A549 (cell line): Measurements from ENCODE around the gene NUMB. TPM values are rescaled to one million over a fixed set of nuclear protein-coding genes. Genes with fewer than 3 reads are reported as not detected.
"Not testable (repeated sequence)": the region's sequence is repeated elsewhere in the genome, so short reads cannot be mapped to it uniquely, and the experiment has no call there.

ENCODE experiments used
- ATAC-seq, 2 experiments: fragments of 200-7000 bp in 1 of 2; fragments of >200 bp in 1 of 2; cut with Nextera tagmentation in 1 of 2; cut with Tn5 transposase in 1 of 2; 3 replicates each; pipeline versions ENCODE4 v1.8.0 to v1.9.1; 2018 to 2020; ENCODE audit warnings: mild to moderate bottlenecking in 1 of 2, moderate library complexity in 1 of 2
- CTCF ChIA-PET: fragments of 300-600 bp; sonication (Branson Sonifier 250); formaldehyde crosslinking; extraction: SDS; loops from one replicate; lab custom pipeline; 2021; ENCODE audit warnings: antibody characterized with exemption, inconsistent platforms; lab: Yijun Ruan, JAX
- POLR2A ChIA-PET: fragments of 350-600 bp; formaldehyde crosslinking; extraction: SDS; loops from one replicate; lab custom pipeline; 2021; ENCODE audit warnings: antibody characterized with exemption, inconsistent platforms; lab: Yijun Ruan, JAX
- DNase-seq, 2 experiments: peaks; one replicate each; pipeline versions ENCODE4 v3.0.0 to v3.0.0-alpha.2; 2011 to 2016; ENCODE audit warnings: low read depth in 1 of 2, low spot score in 1 of 2
- FAIRE-seq: peaks from 2 replicates; lab custom pipeline; 2011; peaks lifted over from hg19 to GRCh38; lab: Jason Lieb, UNC
- H3K27ac ChIP-seq, 2 experiments: fragments of >200 bp; sonication (Bioruptor Twin); formaldehyde crosslinking; 3 replicates each; pipeline ENCODE4 v1.5.1; 2016 to 2017
- H3K4me1 ChIP-seq: fragments of >200 bp; sonication (Bioruptor Twin); formaldehyde crosslinking; 3 replicates; pipeline ENCODE4 v1.6.1; 2016
- H3K4me2 ChIP-seq: fragments of >200 bp; sonication (Bioruptor Twin); formaldehyde crosslinking; 3 replicates; pipeline ENCODE4 v1.6.1; 2016
- H3K4me3 ChIP-seq: fragments of >200 bp; sonication (Bioruptor Twin); formaldehyde crosslinking; 3 replicates; pipeline ENCODE4 v1.5.1; 2016
- H3K9me3 ChIP-seq: fragments of >200 bp; sonication (Bioruptor Twin); formaldehyde crosslinking; 3 replicates; pipeline ENCODE4 v1.6.1; 2016
- CHD2 ChIP-seq: fragments of 150-350 bp; IDR thresholded peaks from 2 replicates; pipeline ENCODE4 v1.6.1; 2014; ENCODE audit warnings: low read length; ENCODE audit not compliant: partially characterized antibody
- CHD4 ChIP-seq: fragments of 200-600 bp; sonication (generic); IDR thresholded peaks from 2 replicates; pipeline ENCODE4 v1.6.1; 2016; ENCODE audit warnings: antibody characterized with exemption, mild to moderate bottlenecking, borderline replicate concordance
- CTCF ChIP-seq: fragments of >200 bp; sonication (Bioruptor Twin); formaldehyde crosslinking; IDR thresholded peaks from 3 replicates; pipeline ENCODE4 v1.5.1; 2016
- E2F6 ChIP-seq: IDR thresholded peaks from 2 replicates; pipeline ENCODE4 v1.6.1; 2012; ENCODE audit warnings: low read depth, borderline replicate concordance
- EHF ChIP-seq: fragments of 250-450 bp; sonication (Bioruptor Pico); IDR thresholded peaks from 2 replicates; pipeline ENCODE4 v1.5.0; 2020; ENCODE audit warnings: mild to moderate bottlenecking
- EHMT2 ChIP-seq: fragments of 200-600 bp; sonication (generic); IDR thresholded peaks from 2 replicates; pipeline ENCODE4 v1.6.1; 2016; ENCODE audit warnings: antibody characterized with exemption, low read depth, mild to moderate bottlenecking, moderate library complexity
- FOSB ChIP-seq: fragments of 250-450 bp; sonication (Bioruptor Pico); IDR thresholded peaks from 2 replicates; pipeline ENCODE4 v1.5.0; 2020; ENCODE audit warnings: mild to moderate bottlenecking, moderate library complexity
- FOXS1 ChIP-seq: fragments of 250-450 bp; sonication (Bioruptor Pico); IDR thresholded peaks from 2 replicates; pipeline ENCODE4 v1.5.0; 2020; ENCODE audit warnings: mild to moderate bottlenecking, moderate library complexity
- GATA3 ChIP-seq: IDR thresholded peaks from 2 replicates; pipeline ENCODE4 v1.6.1; 2012; ENCODE audit warnings: borderline replicate concordance
- HDAC2 ChIP-seq: fragments of 200-600 bp; sonication (generic); IDR thresholded peaks from 2 replicates; pipeline ENCODE4 v1.6.1; 2016
- HEYL ChIP-seq: fragments of 250-450 bp; sonication (Bioruptor Pico); IDR thresholded peaks from 2 replicates; pipeline ENCODE4 v1.8.0; 2021; ENCODE audit warnings: mild to moderate bottlenecking, moderate library complexity
- JUNB ChIP-seq: fragments of >200 bp; sonication (Bioruptor Twin); formaldehyde crosslinking; IDR thresholded peaks from 2 replicates; pipeline ENCODE4 v1.6.1; 2016
- NFE2L2 ChIP-seq: fragments of 150-350 bp; conservative IDR thresholded peaks from 2 replicates; pipeline ENCODE4 v1.6.1; 2014; ENCODE audit warnings: low read length
- NR3C1 ChIP-seq: fragments of >200 bp; sonication (Bioruptor Twin); formaldehyde crosslinking; IDR thresholded peaks from 3 replicates; pipeline ENCODE4 v1.6.1; 2017
- REST ChIP-seq: fragments of 200-600 bp; sonication (generic); IDR thresholded peaks from 2 replicates; pipeline ENCODE4 v1.6.1; 2016; ENCODE audit warnings: antibody characterized with exemption, mild to moderate bottlenecking, moderate library complexity
- RFX5 ChIP-seq: fragments of 450-650 bp; IDR thresholded peaks from 2 replicates; pipeline ENCODE4 v1.7.1; 2014; ENCODE audit warnings: antibody characterized with exemption, mild to moderate bottlenecking, moderate library complexity
- RNF2 ChIP-seq: fragments of 200-600 bp; sonication (generic); IDR thresholded peaks from 2 replicates; pipeline ENCODE4 v1.6.1; 2016; ENCODE audit warnings: low read depth, mild to moderate bottlenecking, antibody characterized with exemption, moderate library complexity, borderline replicate concordance
- SMC3 ChIP-seq: fragments of >200 bp; sonication (Bioruptor Twin); formaldehyde crosslinking; IDR thresholded peaks from 3 replicates; pipeline ENCODE4 v1.6.1; 2018; ENCODE audit warnings: inconsistent platforms
- TP53 ChIP-seq: fragments of 250-450 bp; sonication (Bioruptor Pico); IDR thresholded peaks from 2 replicates; pipeline ENCODE4 v1.5.0; 2021; ENCODE audit warnings: mild to moderate bottlenecking, moderate library complexity
- USF2 ChIP-seq: fragments of 450-650 bp; IDR thresholded peaks from 2 replicates; pipeline ENCODE4 v1.6.1; 2014; ENCODE audit warnings: antibody characterized with exemption
- ZSCAN20 ChIP-seq: fragments of 250-450 bp; sonication (Bioruptor Pico); IDR thresholded peaks from 2 replicates; pipeline ENCODE4 v1.8.0; 2022; ENCODE audit warnings: mild to moderate bottlenecking, moderate library complexity
- WGBS: methylation state at CpG from one replicate; pipeline ENCODE4 v1.1.6; 2017; ENCODE audit errors: missing lambda C conversion rate; 5-methylcytosine and 5-hydroxymethylcytosine counted together
- polyA plus RNA-seq, 4 experiments: library from polyadenylated mRNA; depleted of rRNA in 3 of 4; stranded (reverse); fragments of >200 nt; fragmentation: RNase III in 1 of 4; extraction: RNeasy Plus Mini Kit Qiagen cat#74134 plus additional on column Dnase treatment in 1 of 4; gene quantifications; 2 replicates in 3 of 4; 3 replicates in 1 of 4; pipeline ENCODE4 v1.2.3, GENCODE V29; 2011 to 2017
- TF ChIP-seq, protein P1 (sequence below): IDR thresholded peaks from 2 replicates; pipeline ENCODE4 v1.6.1; 2012
- TF ChIP-seq, protein P2 (sequence below): fragments of 150-350 bp; IDR thresholded peaks from 2 replicates; pipeline ENCODE4 v1.6.1; 2014; ENCODE audit warnings: low read depth, mild to moderate bottlenecking, low read length

The NUMB gene
- polyA plus RNA-seq, 2 of the 4 experiments (the other 2 are of a cell fraction): 40.8 to 151 TPM

- ChIA-PET POLR2A (no interaction called here), CTCF (interaction anchor here (0.6 to 1.8 kb wide), 2 partner anchors 45 to 93 kb away, joined by 3 to 6 read pairs; no protein-coding TSS in a partner anchor)
- no peak for DNase-seq
- FAIRE-seq: no peak
- Histone ChIP-seq H3K9me3 (no peaks in the 10 kb centered on the region), H3K4me2 (peak overlapping the region; percentile 66; the same call in 1 of the 3 replicates), H3K4me3 (no peak overlapping the region), H3K27ac (peak overlapping the region in 1 of 2 experiments; percentile 35; a peak in 3 of 6 replicates), H3K4me1 (peaks cover 67% of the 10 kb centered on the region)
- 87% methylated on average over 5 of the region's 5 CpGs for WGBS
- no peak for ATAC-seq
- no peak for TF ChIP-seq FOSB (CRISPR knock-in tag)
- no peak for TF ChIP-seq HDAC2
- no peak for TF ChIP-seq EHF (CRISPR knock-in tag)
- TF ChIP-seq RFX5: no peak
- no peak for TF ChIP-seq TP53
- TF ChIP-seq NR3C1: no peak
- TF ChIP-seq RNF2: no peak
- no peak for TF ChIP-seq GATA3
- TF ChIP-seq REST: no peak
- no peak for TF ChIP-seq ZSCAN20 (CRISPR knock-in tag)
Measured at GRCh38 chr14:73426877-73427276, 31.5 kb downstream of the NUMB start.

DNA sequence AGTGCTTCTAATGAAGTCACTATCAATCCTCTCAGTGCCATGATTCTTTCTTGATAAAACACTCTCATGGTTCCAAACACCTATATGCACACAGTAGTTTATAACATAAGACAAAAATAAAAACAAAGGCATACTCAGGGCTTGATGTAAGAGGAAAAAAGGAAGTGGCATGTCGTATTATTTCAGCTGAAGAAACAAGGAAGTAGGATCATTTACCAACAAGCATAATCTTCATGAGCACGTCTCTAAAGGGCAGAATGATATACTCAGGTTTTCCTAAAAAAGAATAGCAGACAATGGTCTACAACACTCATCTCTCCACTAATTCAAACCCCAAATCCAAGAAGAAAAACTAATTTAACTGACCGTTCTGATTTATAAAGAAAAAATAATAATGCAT, 33.9 kb downstream of the NUMB start:
- peak overlapping the region; percentile 59 for H3K4me2 ChIP-seq
- no peak for ATAC-seq
- WGBS: 7% methylated on average over 3 of the region's 3 CpGs

GRCh38 chr14:73423092-73423491, 35.3 kb downstream of the NUMB start:
- 87% methylated on average over 6 of the region's 6 CpGs for WGBS
- CTCF ChIA-PET: interaction anchor here (0.9 to 2.3 kb wide), 2 partner anchors 10 to 49 kb away, joined by 4 to 10 read pairs; no protein-coding TSS in a partner anchor
- H3K4me3 ChIP-seq, POLR2A ChIA-PET, ATAC-seq, DNase-seq, H3K9me3 ChIP-seq, FAIRE-seq, H3K27ac ChIP-seq: not testable (repeated sequence)
- H3K4me1 ChIP-seq: peaks cover 52% of the 10 kb centered on the region
- peak overlapping the region; percentile 44; the same call in 2 of the 3 replicates for H3K4me2 ChIP-seq

More for the DNA sequence above, 33.9 kb downstream of the NUMB start:
- peak overlapping the region in 1 of 2 experiments; percentile 19; a peak in 1 of 6 replicates for H3K27ac ChIP-seq
- POLR2A ChIA-PET: no interaction called here
- no peak overlapping the region for H3K4me3 ChIP-seq
- FAIRE-seq (no peak), DNase-seq (peak in 1 of 2 experiments; percentile 38)
- CTCF ChIA-PET: interaction anchor here (0.5 to 1.1 kb wide), 2 partner anchors 205 to 931 kb away, joined by 3 read pairs; no protein-coding TSS in a partner anchor
- H3K9me3 ChIP-seq: no peaks in the 10 kb centered on the region
- TF ChIP-seq NFE2L2 (no peak), HDAC2 (no peak), FOXS1 (CRISPR knock-in tag) (peak; percentile 71; the same call in 1 of the 2 replicates), HEYL (no peak), E2F6 (no peak)
- TF ChIP-seq, protein P1, sequence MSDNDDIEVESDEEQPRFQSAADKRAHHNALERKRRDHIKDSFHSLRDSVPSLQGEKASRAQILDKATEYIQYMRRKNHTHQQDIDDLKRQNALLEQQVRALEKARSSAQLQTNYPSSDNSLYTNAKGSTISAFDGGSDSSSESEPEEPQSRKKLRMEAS: no peak
- peaks cover 64% of the 10 kb centered on the region for H3K4me1 ChIP-seq

DNA sequence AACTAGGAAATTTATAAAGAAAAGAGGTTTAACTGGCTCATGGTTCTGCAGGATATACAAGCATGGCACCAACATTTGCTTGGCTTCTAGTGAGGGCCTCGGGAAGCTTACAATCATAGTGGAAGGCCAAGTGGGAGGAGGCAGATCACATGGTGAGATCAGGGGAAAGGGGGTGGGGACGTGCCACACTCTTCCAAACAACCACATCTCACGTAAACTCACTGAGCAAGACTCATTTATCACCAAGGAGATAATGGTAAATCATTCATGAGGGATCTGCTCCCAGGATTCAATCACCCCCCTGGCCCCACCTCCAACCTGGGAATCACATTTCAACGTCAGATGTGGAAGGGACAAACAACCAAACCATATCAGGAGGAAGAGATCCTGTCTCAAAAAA, 35.8 kb downstream of the NUMB start:
- H3K4me3 ChIP-seq: no peak overlapping the region
- no peak for FAIRE-seq
- H3K4me2 ChIP-seq: peak overlapping the region; percentile 44
- CTCF ChIA-PET: interaction anchor here (2.3 kb wide), 1 partner anchor 50 kb away, joined by 10 read pairs; no protein-coding TSS in a partner anchor
- H3K27ac ChIP-seq: no peak overlapping the region
- POLR2A ChIA-PET: no interaction called here
- H3K4me1 ChIP-seq: peaks cover 46% of the 10 kb centered on the region
- no peaks in the 10 kb centered on the region for H3K9me3 ChIP-seq
- WGBS: 27% methylated on average over 4 of the region's 4 CpGs
- peak in 1 of 2 experiments; percentile 65 for DNase-seq
- peak in 1 of 2 experiments; percentile 74; a peak in 4 of 6 replicates for ATAC-seq
- TF ChIP-seq JUNB (no peak), USF2 (no peak), CTCF (no peak), CHD2 (no peak), CHD4 (no peak), SMC3 (no peak), EHMT2 (no peak), HDAC2 (no peak)
- TF ChIP-seq, protein P2, sequence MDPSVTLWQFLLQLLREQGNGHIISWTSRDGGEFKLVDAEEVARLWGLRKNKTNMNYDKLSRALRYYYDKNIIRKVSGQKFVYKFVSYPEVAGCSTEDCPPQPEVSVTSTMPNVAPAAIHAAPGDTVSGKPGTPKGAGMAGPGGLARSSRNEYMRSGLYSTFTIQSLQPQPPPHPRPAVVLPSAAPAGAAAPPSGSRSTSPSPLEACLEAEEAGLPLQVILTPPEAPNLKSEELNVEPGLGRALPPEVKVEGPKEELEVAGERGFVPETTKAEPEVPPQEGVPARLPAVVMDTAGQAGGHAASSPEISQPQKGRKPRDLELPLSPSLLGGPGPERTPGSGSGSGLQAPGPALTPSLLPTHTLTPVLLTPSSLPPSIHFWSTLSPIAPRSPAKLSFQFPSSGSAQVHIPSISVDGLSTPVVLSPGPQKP: no peak
